Progenitor cell of endocrine pancreas (in vitro differentiated cells): Measurements from ENCODE around the gene CEP68. TPM values are rescaled to one million over a fixed set of nuclear protein-coding genes. Genes with fewer than 3 reads are reported as not detected.

ENCODE experiments used
- DNase-seq: peaks from one replicate; pipeline ENCODE4 v3.0.0; 2021; ENCODE audit warnings: low spot score; ENCODE audit not compliant: unreplicated experiment
- H3K27ac Mint-ChIP-seq: 2 replicates; pipeline ENCODE4 v1.8.0; 2021; ENCODE audit warnings: mild to moderate bottlenecking, moderate library complexity, mixed read lengths
- H3K27me3 Mint-ChIP-seq: 2 replicates; pipeline ENCODE4 v1.8.0; 2021; ENCODE audit warnings: mixed read lengths
- H3K36me3 Mint-ChIP-seq: 2 replicates; pipeline ENCODE4 v1.8.0; 2022; ENCODE audit warnings: mixed read lengths; ENCODE audit not compliant: insufficient read depth
- H3K4me1 Mint-ChIP-seq: 2 replicates; pipeline ENCODE4 v1.8.0; 2021; ENCODE audit warnings: low read depth, mixed read lengths
- H3K4me3 Mint-ChIP-seq: 2 replicates; pipeline ENCODE4 v1.8.0; 2021; ENCODE audit warnings: low read depth, mild to moderate bottlenecking, moderate library complexity, mixed read lengths
- H3K9me3 Mint-ChIP-seq: 2 replicates; pipeline ENCODE4 v1.8.0; 2021; ENCODE audit warnings: low read depth, mixed read lengths
- total RNA-seq: library from RNA; stranded (reverse); gene quantifications from 2 replicates; pipeline ENCODE4 v1.2.1, GENCODE V29; 2021
- TF ChIP-seq, protein P1 (sequence below): fragments of 200-600 bp; sonication (generic); IDR thresholded peaks from one replicate; pipeline ENCODE4 v1.5.0; 2021; ENCODE audit warnings: antibody characterized with exemption, mild to moderate bottlenecking; ENCODE audit not compliant: unreplicated experiment

The CEP68 gene
- total RNA-seq, 1 donor from 2014 or later: 22.0 TPM

GRCh38 chr2:65108780-65109179 lies 52.6 kb downstream of the CEP68 start:
- H3K9me3 Mint-ChIP-seq: no peaks in the 10 kb centered on the region
- peaks cover 5% of the 10 kb centered on the region for H3K36me3 Mint-ChIP-seq
- no peak overlapping the region for H3K27ac Mint-ChIP-seq
- peaks cover 8% of the 10 kb centered on the region for H3K4me1 Mint-ChIP-seq
- DNase-seq: no peak
- TF ChIP-seq, protein P1, sequence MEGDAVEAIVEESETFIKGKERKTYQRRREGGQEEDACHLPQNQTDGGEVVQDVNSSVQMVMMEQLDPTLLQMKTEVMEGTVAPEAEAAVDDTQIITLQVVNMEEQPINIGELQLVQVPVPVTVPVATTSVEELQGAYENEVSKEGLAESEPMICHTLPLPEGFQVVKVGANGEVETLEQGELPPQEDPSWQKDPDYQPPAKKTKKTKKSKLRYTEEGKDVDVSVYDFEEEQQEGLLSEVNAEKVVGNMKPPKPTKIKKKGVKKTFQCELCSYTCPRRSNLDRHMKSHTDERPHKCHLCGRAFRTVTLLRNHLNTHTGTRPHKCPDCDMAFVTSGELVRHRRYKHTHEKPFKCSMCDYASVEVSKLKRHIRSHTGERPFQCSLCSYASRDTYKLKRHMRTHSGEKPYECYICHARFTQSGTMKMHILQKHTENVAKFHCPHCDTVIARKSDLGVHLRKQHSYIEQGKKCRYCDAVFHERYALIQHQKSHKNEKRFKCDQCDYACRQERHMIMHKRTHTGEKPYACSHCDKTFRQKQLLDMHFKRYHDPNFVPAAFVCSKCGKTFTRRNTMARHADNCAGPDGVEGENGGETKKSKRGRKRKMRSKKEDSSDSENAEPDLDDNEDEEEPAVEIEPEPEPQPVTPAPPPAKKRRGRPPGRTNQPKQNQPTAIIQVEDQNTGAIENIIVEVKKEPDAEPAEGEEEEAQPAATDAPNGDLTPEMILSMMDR: no peak
- H3K27me3 Mint-ChIP-seq: no peaks in the 10 kb centered on the region
- no peak overlapping the region for H3K4me3 Mint-ChIP-seq

DNA sequence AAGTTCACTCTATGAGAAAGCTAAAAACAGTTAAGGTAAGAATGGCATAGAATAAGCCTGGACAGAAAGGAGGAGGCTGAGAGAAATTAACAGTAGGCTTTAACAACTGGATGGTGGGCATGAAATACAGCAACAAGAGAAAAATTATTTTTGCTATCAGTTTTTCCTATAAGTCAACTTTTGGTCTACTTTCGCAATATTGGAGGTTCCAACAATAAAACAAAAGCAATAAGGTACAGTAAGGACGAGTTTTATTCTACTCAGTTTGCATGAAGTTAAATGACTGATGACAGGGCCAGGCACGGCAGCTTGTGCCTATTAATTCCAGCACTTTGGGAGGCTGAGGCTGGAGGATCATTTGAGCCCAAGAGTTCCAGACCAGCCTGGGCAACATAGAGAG lies 56.4 kb downstream of the CEP68 start:
- DNase-seq: no peak
- H3K9me3 Mint-ChIP-seq: peaks cover 3% of the 10 kb centered on the region
- no peaks in the 10 kb centered on the region for H3K27me3 Mint-ChIP-seq
- TF ChIP-seq, protein P1: no peak
- H3K36me3 Mint-ChIP-seq: peaks cover 8% of the 10 kb centered on the region
- peaks cover 6% of the 10 kb centered on the region for H3K4me1 Mint-ChIP-seq
- H3K4me3 Mint-ChIP-seq: no peak overlapping the region
- H3K27ac Mint-ChIP-seq: no peak overlapping the region

DNA sequence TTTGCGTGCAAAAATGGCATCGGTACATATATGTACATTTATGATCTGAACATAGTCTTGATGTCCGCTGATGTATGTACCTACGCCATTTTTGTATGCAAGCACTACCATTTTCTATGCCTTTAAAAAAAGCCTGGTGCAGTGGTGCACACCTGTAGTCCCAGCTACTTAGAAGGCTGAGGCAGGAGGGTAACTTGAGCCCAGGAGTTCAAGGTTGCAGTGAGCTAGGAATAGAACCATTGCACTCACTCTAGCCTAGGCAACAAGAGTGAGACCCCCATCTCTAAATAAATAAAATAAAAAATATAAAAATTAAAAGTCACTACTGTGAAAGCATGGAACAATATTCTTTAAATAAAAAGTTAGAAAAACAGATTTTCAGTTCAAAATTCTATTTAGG lies 57.0 kb downstream of the CEP68 start:
- no peak overlapping the region for H3K4me3 Mint-ChIP-seq
- H3K27ac Mint-ChIP-seq: no peak overlapping the region
- peaks cover 8% of the 10 kb centered on the region for H3K36me3 Mint-ChIP-seq
- DNase-seq: no peak
- TF ChIP-seq, protein P1: no peak
- H3K9me3 Mint-ChIP-seq: peaks cover 3% of the 10 kb centered on the region
- H3K4me1 Mint-ChIP-seq: peaks cover 6% of the 10 kb centered on the region
- no peaks in the 10 kb centered on the region for H3K27me3 Mint-ChIP-seq

DNA sequence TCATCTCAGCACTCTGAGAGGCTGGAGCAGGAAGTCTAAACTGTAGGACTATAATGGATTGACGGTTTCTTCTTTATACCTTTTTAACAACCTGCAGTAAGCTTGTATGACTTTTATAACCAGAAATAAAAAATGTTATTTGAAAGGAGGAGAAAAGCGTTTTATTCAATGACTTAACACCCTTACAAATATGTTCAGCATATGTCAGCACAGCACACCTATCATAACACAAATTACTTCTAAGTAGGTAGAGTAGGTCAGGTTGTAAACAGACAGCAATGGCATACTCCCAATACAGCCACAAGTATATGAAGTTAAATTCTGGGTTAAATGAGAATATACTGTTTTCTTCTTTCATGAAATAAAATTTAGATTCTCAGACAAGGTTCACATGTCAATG lies 57.6 kb downstream of the CEP68 start:
- Mint-ChIP-seq H3K4me1 (peaks cover 5% of the 10 kb centered on the region), H3K27ac (no peak overlapping the region), H3K27me3 (no peaks in the 10 kb centered on the region), H3K9me3 (peaks cover 3% of the 10 kb centered on the region), H3K4me3 (no peak overlapping the region), H3K36me3 (peaks cover 8% of the 10 kb centered on the region)
- no peak for DNase-seq
- TF ChIP-seq, protein P1: no peak

DNA sequence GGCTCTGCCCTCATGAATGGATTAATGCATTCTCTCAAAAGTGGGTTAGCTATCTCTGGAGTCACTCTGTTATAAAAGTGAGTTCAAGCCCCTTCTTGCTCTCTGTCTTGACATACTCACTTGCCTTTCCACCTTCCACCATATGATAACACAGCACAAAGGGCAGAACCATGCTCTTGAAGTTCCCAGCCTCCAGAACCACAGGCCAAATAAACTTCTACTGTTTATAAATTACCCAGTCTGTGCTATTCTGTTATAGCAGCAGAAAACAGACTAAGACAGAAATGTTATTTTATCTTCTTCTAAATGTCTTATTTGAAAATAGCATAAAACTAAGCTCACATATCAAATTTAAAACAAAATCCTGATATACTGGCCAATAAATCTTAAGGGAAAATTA lies 58.7 kb downstream of the CEP68 start:
- Mint-ChIP-seq H3K4me3 (no peak overlapping the region), H3K9me3 (peaks cover 3% of the 10 kb centered on the region), H3K27ac (no peak overlapping the region), H3K27me3 (no peaks in the 10 kb centered on the region), H3K4me1 (no peaks in the 10 kb centered on the region), H3K36me3 (peaks cover 7% of the 10 kb centered on the region)
- DNase-seq: no peak
- TF ChIP-seq, protein P1: no peak
